OCI-LY1 (cell line): ENCODE data around the gene MLXIPL.

Experiments
- H2AFZ ChIP-seq: fragments of 200-600 bp; sonication (generic), shearing (Covaris generic); 2 replicates; pipeline ENCODE4 v1.6.0; 2014; ENCODE audit warnings: antibody characterized with exemption, mild to moderate bottlenecking, low read length
- H3F3A ChIP-seq: fragments of 200-600 bp; sonication (generic), shearing (Covaris generic); 2 replicates; pipeline ENCODE4 v1.6.0; 2014; ENCODE audit warnings: mild to moderate bottlenecking, antibody characterized with exemption, low read length, moderate library complexity; ENCODE audit not compliant: insufficient read depth
- H3K27ac ChIP-seq: fragments of 200-600 bp; sonication (generic); 2 replicates; pipeline ENCODE4 v1.5.1; 2014; ENCODE audit warnings: low read length, mixed run types, mild to moderate bottlenecking, low read depth; ENCODE audit not compliant: poor library complexity, severe bottlenecking
- H3K27me3 ChIP-seq: fragments of 200-600 bp; sonication (generic); 2 replicates; pipeline ENCODE4 v1.6.0; 2014; ENCODE audit warnings: antibody characterized with exemption, mild to moderate bottlenecking, low read length, moderate library complexity; ENCODE audit not compliant: insufficient read depth
- H3K36me3 ChIP-seq: fragments of 200-600 bp; sonication (generic); 2 replicates; pipeline ENCODE4 v1.6.1; 2014; ENCODE audit warnings: mild to moderate bottlenecking, antibody characterized with exemption, low read length, moderate library complexity, mixed read lengths; ENCODE audit not compliant: insufficient read depth
- H3K4me1 ChIP-seq: fragments of 200-600 bp; sonication (generic); 2 replicates; pipeline ENCODE4 v1.5.1; 2014; ENCODE audit warnings: mild to moderate bottlenecking, low read length, moderate library complexity; ENCODE audit not compliant: insufficient read depth, severe bottlenecking
- H3K4me2 ChIP-seq: fragments of 200-600 bp; sonication (generic), shearing (Covaris generic); 2 replicates; pipeline ENCODE4 v1.6.1; 2014; ENCODE audit warnings: low read length
- H3K4me3 ChIP-seq: fragments of 200-600 bp; sonication (generic); 2 replicates; pipeline ENCODE4 v1.5.1; 2014; ENCODE audit warnings: low read length, low read depth, mild to moderate bottlenecking, mixed read lengths; ENCODE audit not compliant: poor library complexity, severe bottlenecking
- H3K79me2 ChIP-seq: fragments of 200-600 bp; shearing (Covaris generic); 2 replicates; pipeline ENCODE4 v1.6.1; 2016; ENCODE audit warnings: mixed run types, low read length, mixed read lengths; ENCODE audit not compliant: insufficient read depth
- H3K9ac ChIP-seq: fragments of 200-600 bp; sonication (generic), shearing (Covaris generic); 2 replicates; pipeline ENCODE4 v1.6.1; 2014; ENCODE audit warnings: mild to moderate bottlenecking, low read length, mixed read lengths
- H3K9me2 ChIP-seq: fragments of 200-600 bp; sonication (generic), shearing (Covaris generic); 2 replicates; pipeline ENCODE4 v1.6.1; 2014; ENCODE audit warnings: low read depth, mild to moderate bottlenecking, low read length, mixed read lengths
- H3K9me3 ChIP-seq: fragments of 200-600 bp; shearing (Covaris generic); 2 replicates; pipeline ENCODE4 v1.6.1; 2014; ENCODE audit warnings: low read length, mixed read lengths
- H4K20me1 ChIP-seq: fragments of 200-600 bp; sonication (generic), shearing (Covaris generic); 2 replicates; pipeline ENCODE4 v1.6.0; 2016; ENCODE audit warnings: mild to moderate bottlenecking, low read length; ENCODE audit not compliant: insufficient read depth
- EZH2 ChIP-seq: fragments of 200-600 bp; sonication (generic), shearing (Covaris generic); IDR thresholded peaks from 2 replicates; pipeline ENCODE4 v1.8.0; 2017; ENCODE audit warnings: borderline replicate concordance, mixed run types, mild to moderate bottlenecking, antibody characterized with exemption, low read length, moderate library complexity, mixed read lengths
- TF ChIP-seq, protein P1 (sequence below): fragments of 200-600 bp; sonication (generic), shearing (Covaris generic); IDR thresholded peaks from 2 replicates; pipeline ENCODE4 v1.5.1; 2017; ENCODE audit warnings: mild to moderate bottlenecking, antibody characterized with exemption, low read length, moderate library complexity, mixed read lengths

The MLXIPL gene

GRCh38 chr7:73599151-73599882 lies 25.0 kb downstream of the MLXIPL start:
- Histone ChIP-seq H3K4me2 (no peak overlapping the region), H3K4me1 (no peaks in the 10 kb centered on the region), H3K9me3 (no peaks in the 10 kb centered on the region), H3F3A (no peaks in the 10 kb centered on the region), H3K27ac (no peak overlapping the region), H3K27me3 (peaks cover 14% of the 10 kb centered on the region), H3K79me2 (no peaks in the 10 kb centered on the region), H3K9me2 (no peaks in the 10 kb centered on the region), H2AFZ (no peak overlapping the region), H4K20me1 (no peaks in the 10 kb centered on the region), H3K9ac (no peak overlapping the region), H3K36me3 (no peaks in the 10 kb centered on the region), H3K4me3 (no peak overlapping the region)
- no peak for TF ChIP-seq EZH2
- TF ChIP-seq, protein P1, sequence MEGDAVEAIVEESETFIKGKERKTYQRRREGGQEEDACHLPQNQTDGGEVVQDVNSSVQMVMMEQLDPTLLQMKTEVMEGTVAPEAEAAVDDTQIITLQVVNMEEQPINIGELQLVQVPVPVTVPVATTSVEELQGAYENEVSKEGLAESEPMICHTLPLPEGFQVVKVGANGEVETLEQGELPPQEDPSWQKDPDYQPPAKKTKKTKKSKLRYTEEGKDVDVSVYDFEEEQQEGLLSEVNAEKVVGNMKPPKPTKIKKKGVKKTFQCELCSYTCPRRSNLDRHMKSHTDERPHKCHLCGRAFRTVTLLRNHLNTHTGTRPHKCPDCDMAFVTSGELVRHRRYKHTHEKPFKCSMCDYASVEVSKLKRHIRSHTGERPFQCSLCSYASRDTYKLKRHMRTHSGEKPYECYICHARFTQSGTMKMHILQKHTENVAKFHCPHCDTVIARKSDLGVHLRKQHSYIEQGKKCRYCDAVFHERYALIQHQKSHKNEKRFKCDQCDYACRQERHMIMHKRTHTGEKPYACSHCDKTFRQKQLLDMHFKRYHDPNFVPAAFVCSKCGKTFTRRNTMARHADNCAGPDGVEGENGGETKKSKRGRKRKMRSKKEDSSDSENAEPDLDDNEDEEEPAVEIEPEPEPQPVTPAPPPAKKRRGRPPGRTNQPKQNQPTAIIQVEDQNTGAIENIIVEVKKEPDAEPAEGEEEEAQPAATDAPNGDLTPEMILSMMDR, result no peak

DNA sequence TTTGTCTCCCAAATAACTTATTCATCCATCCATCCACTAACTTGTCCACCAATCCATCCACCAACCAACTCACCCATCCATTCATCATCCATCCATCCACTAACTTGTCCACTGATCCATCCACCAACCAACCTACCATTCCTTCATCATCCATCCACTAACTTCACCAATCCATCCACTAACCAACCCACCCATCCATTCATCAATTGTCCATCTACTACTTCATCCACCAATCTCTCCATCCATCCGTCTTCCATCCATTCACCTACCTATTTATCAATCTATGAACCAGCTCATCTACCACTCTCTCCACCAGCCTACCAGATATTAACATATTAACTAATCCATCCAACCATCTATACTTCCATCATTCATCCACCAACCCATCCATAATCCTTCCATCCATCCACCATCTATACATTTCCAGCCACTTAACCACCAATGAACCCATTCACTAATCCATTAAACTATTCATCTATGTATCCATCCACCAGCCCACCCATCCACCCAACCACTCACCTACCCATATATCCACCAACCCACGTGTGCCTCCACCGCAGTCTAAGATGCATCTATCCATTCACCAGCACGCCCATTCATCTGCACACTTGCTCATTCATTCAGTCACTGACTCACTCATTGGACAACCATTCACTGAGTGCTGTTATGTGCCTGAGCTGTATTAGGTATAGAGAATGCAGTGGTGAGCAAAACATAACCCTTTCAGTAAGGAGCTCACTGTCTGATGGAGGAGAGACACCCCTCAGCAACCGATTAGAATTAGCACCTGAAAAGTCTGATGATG lies 26.1 kb downstream of the MLXIPL start:
- no peak overlapping the region for H2AFZ ChIP-seq
- H3K9me3 ChIP-seq, result no peaks in the 10 kb centered on the region
- no peaks in the 10 kb centered on the region for H4K20me1 ChIP-seq
- peaks cover 14% of the 10 kb centered on the region for H3K27me3 ChIP-seq
- no peaks in the 10 kb centered on the region for H3F3A ChIP-seq
- H3K27ac ChIP-seq, result no peak overlapping the region
- no peaks in the 10 kb centered on the region for H3K4me1 ChIP-seq
- H3K9ac ChIP-seq, result no peak overlapping the region
- no peaks in the 10 kb centered on the region for H3K36me3 ChIP-seq
- no peak for TF ChIP-seq EZH2
- TF ChIP-seq, protein P1, result no peak
- H3K79me2 ChIP-seq, result no peaks in the 10 kb centered on the region
- H3K4me3 ChIP-seq, result no peak overlapping the region
- no peaks in the 10 kb centered on the region for H3K9me2 ChIP-seq
- H3K4me2 ChIP-seq, result no peak overlapping the region

DNA sequence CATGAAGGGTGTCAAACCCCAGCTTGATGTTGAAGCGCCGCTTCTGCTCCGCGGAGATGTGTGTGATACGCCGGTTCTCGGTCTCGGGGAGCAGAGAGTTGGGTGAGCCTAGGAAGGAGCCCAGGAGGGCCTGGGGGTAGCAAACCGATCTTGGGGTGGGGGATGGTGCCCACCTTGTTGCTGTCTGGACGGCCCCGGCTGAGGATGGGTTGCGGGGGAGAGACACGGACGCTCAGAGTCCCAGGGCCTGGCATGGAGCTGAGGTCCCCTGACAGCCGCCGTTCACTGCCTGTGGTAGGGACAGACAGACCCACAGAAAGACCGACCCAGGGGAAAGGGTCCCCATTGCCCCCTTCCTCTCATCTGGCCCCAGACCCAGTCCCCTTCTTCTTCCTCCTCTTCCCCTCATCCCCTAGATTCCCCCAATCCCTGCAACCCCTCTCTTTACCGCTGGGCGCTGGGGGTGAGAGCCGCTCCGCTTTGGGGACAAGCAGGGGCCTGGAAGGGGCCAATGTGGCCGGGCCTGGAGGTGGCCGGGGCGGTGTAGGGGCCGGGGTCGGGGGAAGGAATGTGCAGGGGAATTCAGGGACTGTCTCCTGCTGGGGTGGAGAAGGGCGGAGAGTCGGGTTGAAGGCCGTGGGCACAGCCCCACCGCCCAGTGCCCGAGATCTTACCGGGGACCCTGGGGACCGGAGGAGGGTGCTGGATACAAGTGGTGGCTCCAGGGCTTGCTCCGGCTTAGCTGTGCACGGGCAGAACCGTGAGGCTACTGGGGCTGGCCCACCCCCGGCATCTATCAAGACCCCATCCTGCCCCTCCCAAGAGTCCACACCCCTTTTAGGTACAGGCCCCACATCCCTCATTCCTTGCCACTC lies 27.9 kb downstream of the MLXIPL start:
- no peak overlapping the region for H3K4me2 ChIP-seq
- no peak overlapping the region for H3K9ac ChIP-seq
- H3K4me1 ChIP-seq, result no peaks in the 10 kb centered on the region
- no peaks in the 10 kb centered on the region for H3F3A ChIP-seq
- H3K9me2 ChIP-seq, result no peaks in the 10 kb centered on the region
- TF ChIP-seq, protein P1, result no peak
- no peak for TF ChIP-seq EZH2
- H3K4me3 ChIP-seq, result no peak overlapping the region
- no peak overlapping the region for H3K27ac ChIP-seq
- H2AFZ ChIP-seq, result no peak overlapping the region
- H3K9me3 ChIP-seq, result no peaks in the 10 kb centered on the region
- H4K20me1 ChIP-seq, result no peaks in the 10 kb centered on the region
- no peaks in the 10 kb centered on the region for H3K79me2 ChIP-seq
- no peaks in the 10 kb centered on the region for H3K36me3 ChIP-seq
- H3K27me3 ChIP-seq, result peaks cover 14% of the 10 kb centered on the region
